HepG2 (cell line): ENCODE data around the gene CTNNA3.

ENCODE experiments used
- CHD4 ChIP-seq: fragments of 200-600 bp; sonication (generic); IDR thresholded peaks from 2 replicates; pipeline ENCODE4 v1.7.0; 2017; ENCODE audit warnings: mild to moderate bottlenecking, low read length, borderline replicate concordance
- CTCF ChIP-seq: sonication (generic); formaldehyde crosslinking; IDR thresholded peaks from 2 replicates; pipeline ENCODE4 v1.5.0; 2020; ENCODE audit warnings: mild to moderate bottlenecking, missing genetic modification reagents, moderate library complexity
- GATA4 ChIP-seq: sonication (generic); IDR thresholded peaks from 2 replicates; pipeline ENCODE4 v1.6.1; 2016; ENCODE audit warnings: antibody characterized with exemption, low read depth, borderline replicate concordance
- MXD1 ChIP-seq: sonication (generic); formaldehyde crosslinking; IDR thresholded peaks from 2 replicates; pipeline ENCODE4 v1.4.0; 2020; ENCODE audit warnings: mild to moderate bottlenecking, missing genetic modification reagents
- PAXIP1 ChIP-seq: sonication (generic); formaldehyde crosslinking; conservative IDR thresholded peaks from 2 replicates; pipeline ENCODE4 v1.4.0; 2020; ENCODE audit warnings: mild to moderate bottlenecking, missing genetic modification reagents, moderate library complexity
- POLR2A ChIP-seq, 2 experiments: IDR thresholded peaks; 2 replicates each; pipeline ENCODE4 v1.6.1; 2011; ENCODE audit warnings: low read depth in 2 of 2, low read length in 2 of 2, mild to moderate bottlenecking in 1 of 2, moderate library complexity in 1 of 2; ENCODE audit not compliant: insufficient read depth in 1 of 2
- SIN3A ChIP-seq: IDR thresholded peaks from 2 replicates; pipeline ENCODE4 v1.6.1; 2011; ENCODE audit warnings: low read depth, mild to moderate bottlenecking, control low read depth, low read length, borderline replicate concordance
- SMC3 ChIP-seq: IDR thresholded peaks from 2 replicates; pipeline ENCODE4 v1.6.1; 2011; ENCODE audit warnings: low read length, improper control_type of control experiment
- ZNF512 ChIP-seq: sonication (generic); formaldehyde crosslinking; IDR thresholded peaks from 2 replicates; pipeline ENCODE4 v1.4.0; 2020; ENCODE audit warnings: mild to moderate bottlenecking, missing genetic modification reagents
- ZNF580 ChIP-seq: IDR thresholded peaks from 2 replicates; pipeline ENCODE4 v1.6.1; 2016; ENCODE audit warnings: low read depth, borderline replicate concordance
- ZNF782 ChIP-seq: sonication (generic); formaldehyde crosslinking; IDR thresholded peaks from 2 replicates; pipeline ENCODE4 v1.4.0; 2020; ENCODE audit warnings: missing genetic modification reagents, mild to moderate bottlenecking, borderline replicate concordance
- ZNF879 ChIP-seq: sonication (generic); formaldehyde crosslinking; IDR thresholded peaks from 2 replicates; pipeline ENCODE4 v1.8.1; 2023; ENCODE audit warnings: missing genetic modification reagents

- TF ChIP-seq CHD4: no peak
- no peak for TF ChIP-seq SIN3A
- no peak for TF ChIP-seq CTCF (CRISPR knock-in tag)
- no peak for TF ChIP-seq GATA4
- TF ChIP-seq ZNF512 (CRISPR knock-in tag): no peak
- TF ChIP-seq PAXIP1 (CRISPR knock-in tag): no peak
- TF ChIP-seq MXD1 (CRISPR knock-in tag): no peak
- TF ChIP-seq POLR2A (IDR thresholded peaks at IDR 0.05; ENCODE audit: insufficient read depth in 1 of 2, low read depth in 2 of 2, low read length in 2 of 2): no peak
- TF ChIP-seq SMC3: no peak
- no peak for TF ChIP-seq ZNF782 (CRISPR knock-in tag)
- no peak for TF ChIP-seq ZNF879 (CRISPR knock-in tag)
- no peak for TF ChIP-seq ZNF580 (CRISPR knock-in tag)
Observed at GRCh38 chr10:66218981-66219587, 1476.9 kb downstream of the CTNNA3 start.
